Peyer's patch (tissue), 4 donors: ENCODE results near the gene CST4. TPM values are rescaled to one million over a fixed set of nuclear protein-coding genes. Genes with fewer than 3 reads are reported as not detected.
"Not testable (repeated sequence)": the region's sequence is repeated elsewhere in the genome, so short reads cannot be mapped to it uniquely, and the experiment has no call there.

Source experiments
- DNase-seq, 3 donors: peaks; one replicate each; pipeline ENCODE4 v3.0.0-alpha.2; 2017 to 2019
- H3K27ac ChIP-seq, 4 donors: fragments of 200-600 bp; sonication (generic); one replicate each; pipeline ENCODE4 v1.5.1; 2016 to 2019
- H3K27me3 ChIP-seq, 2 donors: fragments of 200-600 bp; sonication (generic); one replicate each; pipeline ENCODE4 v1.5.1; 2019
- H3K36me3 ChIP-seq, 3 donors: fragments of 200-600 bp; sonication (generic); one replicate each; pipeline ENCODE4 v1.5.1; 2016 to 2019
- H3K4me1 ChIP-seq, 4 donors: fragments of 200-600 bp; sonication (generic); one replicate each; pipeline ENCODE4 v1.5.1; 2016 to 2019
- H3K4me3 ChIP-seq, 4 donors: fragments of 200-600 bp; sonication (generic); 1 replicate in 3 of 4; 2 replicates in 1 of 4; pipeline ENCODE4 v1.5.1; 2016 to 2019; ENCODE audit warnings: mild to moderate bottlenecking in 1 of 4
- H3K9me3 ChIP-seq, 4 donors: fragments of 200-600 bp; sonication (generic); one replicate each; pipeline ENCODE4 v1.5.1; 2016 to 2019; ENCODE audit warnings: mild to moderate bottlenecking in 1 of 4
- CTCF ChIP-seq, 6 experiments: fragments of 450-650 bp in 4 of 6; fragments of 200-600 bp in 2 of 6; sonication (generic) in 1 of 6; IDR thresholded peaks; one replicate each; pipeline ENCODE4 v1.5.1; 2017 to 2019; ENCODE audit warnings: antibody characterized with exemption in 6 of 6, mild to moderate bottlenecking in 3 of 6, moderate library complexity in 1 of 6
- POLR2A ChIP-seq, 2 donors: fragments of 450-650 bp; IDR thresholded peaks; one replicate each; pipeline ENCODE4 v1.5.1; 2017; ENCODE audit warnings: antibody characterized with exemption in 2 of 2, mild to moderate bottlenecking in 2 of 2, moderate library complexity in 2 of 2
- small RNA-seq, 2 donors: library from RNA; depleted of rRNA; stranded (forward); fragments of <200 nt; gene quantifications; one replicate each; pipeline ENCODE3, GENCODE V24; 2016
- total RNA-seq, 4 donors: library from RNA; depleted of rRNA; stranded (reverse); fragments of >200 nt; gene quantifications; one replicate each; pipeline ENCODE4 v1.1.0, GENCODE V29; 2016

CST4 gene
- total RNA-seq, 4 donors from 2014 or later, result not detected

- no peaks in the 10 kb centered on the region for H3K27me3 ChIP-seq
- TF ChIP-seq CTCF (IDR thresholded peaks at IDR 0.05), result no peak
- TF ChIP-seq POLR2A (IDR thresholded peaks at IDR 0.05), result no peak
- DNase-seq, result no peak
- H3K36me3 ChIP-seq, result peaks cover 0 to 27% (median 0%) of the 10 kb centered on the region in 3 donors
- H3K4me3 ChIP-seq, result peak overlapping the region; percentile 42 to 99 (median 80)
- H3K4me1 ChIP-seq, result peaks cover 0 to 35% (median 0%) of the 10 kb centered on the region in 4 donors
- peak overlapping the region; percentile 76 to 99 (median 96) for H3K27ac ChIP-seq
- no peaks in the 10 kb centered on the region for H3K9me3 ChIP-seq
Measured at GRCh38 chr20:23636908-23637281, 51.9 kb downstream of the CST4 start.

GRCh38 chr20:23636182-23636907 is 52.5 kb downstream of the CST4 start:
- peak overlapping the region; percentile 18 to 99 (median 80) for H3K4me3 ChIP-seq
- peaks cover 0 to 33% (median 0%) of the 10 kb centered on the region in 4 donors for H3K4me1 ChIP-seq
- no peaks in the 10 kb centered on the region for H3K9me3 ChIP-seq
- DNase-seq, result no peak
- peaks cover 0 to 28% (median 0%) of the 10 kb centered on the region in 3 donors for H3K36me3 ChIP-seq
- H3K27ac ChIP-seq, result peak overlapping the region; percentile 31 to 99 (median 96)
- no peak for TF ChIP-seq CTCF (IDR thresholded peaks at IDR 0.05)
- no peak for TF ChIP-seq POLR2A (IDR thresholded peaks at IDR 0.05)
- H3K27me3 ChIP-seq, result no peaks in the 10 kb centered on the region

- DNase-seq, H3K27me3 ChIP-seq, H3K9me3 ChIP-seq: not testable (repeated sequence)
- peaks cover 0 to 33% (median 0%) of the 10 kb centered on the region in 4 donors for H3K4me1 ChIP-seq
- peaks cover 0 to 28% (median 0%) of the 10 kb centered on the region in 3 donors for H3K36me3 ChIP-seq
- H3K4me3 ChIP-seq, result peak overlapping the region in 2 of 4 donors; percentile 71 to 89
- H3K27ac ChIP-seq, result peak overlapping the region in 2 of 4 donors; percentile 98 to 99
Measured at GRCh38 chr20:23635768-23636090, 53.1 kb downstream of the CST4 start.

Small RNA genes lying within 50 kb of the gene (small RNA-seq; reads per million reads assigned to genes)
- gene CST2P1, result 0 reads per million in 2 donors

Other genes starting within 250 kb of the CST4 start
- gene CSTL1, start 249.4 kb downstream of the CST4 start, total RNA-seq, result not detected
- gene CST11, start 236.2 kb downstream of the CST4 start, total RNA-seq, result not detected
- not detected for gene CST8, start 197.9 kb downstream of the CST4 start, total RNA-seq
- gene CST9L, start 120.6 kb downstream of the CST4 start, total RNA-seq, result not detected
- not detected for gene CST9, start 83.1 kb downstream of the CST4 start, total RNA-seq
- 1,000 to 10,000 TPM in 2 of 4 donors, 100 to 1,000 TPM in 2; 221 to 1,587 (median 1,027) TPM for gene CST3, start 51.1 kb downstream of the CST4 start, total RNA-seq
- not detected for gene CST1, start 61.9 kb upstream of the CST4 start, total RNA-seq
- not detected for gene CST2, start 137.7 kb upstream of the CST4 start, total RNA-seq
- not detected for gene CST5, start 190.7 kb upstream of the CST4 start, total RNA-seq